HG03025 (cell line): ENCODE results near the gene EVI5.
"Not testable (repeated sequence)": the region's sequence is repeated elsewhere in the genome, so short reads cannot be mapped to it uniquely, and the experiment has no call there.

Experiments used
- ATAC-seq: cut with Tn5 transposase; IDR thresholded peaks from one replicate; pipeline ENCODE4 v1.9.1; 2021; ENCODE audit warnings: mild to moderate bottlenecking, moderate library complexity; ENCODE audit not compliant: unreplicated experiment, low FRiP score

EVI5 gene

GRCh38 chr1:92707292-92707691 is 77.6 kb downstream of the EVI5 start:
- ATAC-seq = no peak

GRCh38 chr1:92705446-92705845 is 79.5 kb downstream of the EVI5 start:
- ATAC-seq = no peak

GRCh38 chr1:92701147-92701546 is 83.8 kb downstream of the EVI5 start:
- ATAC-seq = no peak

- ATAC-seq = no peak
These were observed 86.0 kb downstream of the EVI5 start for GRCh38 chr1:92698932-92699331.

GRCh38 chr1:92695104-92695503 is 89.8 kb downstream of the EVI5 start:
- ATAC-seq = no peak

GRCh38 chr1:92691925-92692324 is 93.0 kb downstream of the EVI5 start:
- ATAC-seq = no peak

GRCh38 chr1:92690212-92690906 is 94.5 kb downstream of the EVI5 start:
- no peak for ATAC-seq

GRCh38 chr1:92679980-92680379 is 104.9 kb downstream of the EVI5 start:
- no peak for ATAC-seq

GRCh38 chr1:92663775-92664174 is 121.1 kb downstream of the EVI5 start:
- ATAC-seq = no peak

GRCh38 chr1:92662048-92662447 is 122.9 kb downstream of the EVI5 start:
- ATAC-seq = no peak

GRCh38 chr1:92657701-92658100 is 127.2 kb downstream of the EVI5 start:
- no peak for ATAC-seq

- ATAC-seq = no peak
These were observed 129.6 kb downstream of the EVI5 start for GRCh38 chr1:92655197-92655801.

- ATAC-seq = no peak
These were observed 131.1 kb downstream of the EVI5 start for GRCh38 chr1:92653605-92654381.

- ATAC-seq = not testable (repeated sequence)
These were observed 144.2 kb downstream of the EVI5 start for GRCh38 chr1:92640686-92641085.

GRCh38 chr1:92638498-92638897 is 146.4 kb downstream of the EVI5 start:
- no peak for ATAC-seq

GRCh38 chr1:92635203-92635602 is 149.7 kb downstream of the EVI5 start:
- not testable (repeated sequence) for ATAC-seq

- ATAC-seq = no peak
These were observed 161.6 kb downstream of the EVI5 start for GRCh38 chr1:92623187-92623778.

- no peak for ATAC-seq
These were observed 165.3 kb downstream of the EVI5 start for GRCh38 chr1:92619466-92620189.

- ATAC-seq = no peak
These were observed 183.9 kb downstream of the EVI5 start for GRCh38 chr1:92601044-92601443.

GRCh38 chr1:92599184-92599583 is 185.7 kb downstream of the EVI5 start:
- ATAC-seq = no peak

GRCh38 chr1:92589361-92589760 is 195.5 kb downstream of the EVI5 start:
- not testable (repeated sequence) for ATAC-seq
